Measurements from ENCODE around the gene MAP3K8.

DNA sequence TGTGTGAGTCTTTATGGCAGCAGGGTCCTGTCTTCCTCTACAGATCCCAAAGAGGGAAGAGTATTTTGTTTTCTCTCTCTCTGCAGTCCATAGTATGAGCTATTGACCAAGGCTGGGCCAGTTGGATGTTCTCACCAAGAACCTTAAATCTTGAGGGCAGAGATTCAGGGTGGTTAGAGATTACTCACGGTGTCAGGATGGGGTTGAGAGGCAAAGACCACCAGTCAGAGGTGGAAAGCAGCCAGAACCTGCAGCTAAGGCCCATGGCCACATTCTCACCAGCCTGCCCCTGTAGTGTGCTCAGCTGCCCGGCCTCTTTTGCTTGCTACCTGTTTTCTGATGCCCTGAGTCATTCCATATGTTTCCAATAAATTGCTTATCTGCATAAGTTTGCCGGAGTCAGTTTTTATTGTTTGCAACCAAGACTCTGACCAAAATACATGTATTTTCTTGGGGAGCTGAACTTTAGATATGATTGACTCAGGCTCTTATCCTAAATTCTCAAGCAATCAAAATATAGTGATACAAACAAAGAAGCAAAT is 67.0 kb downstream of the MAP3K8 start:
- no peak for TF ChIP-seq POLR2A (IDR thresholded peaks at IDR 0.05)
- TF ChIP-seq, protein P1, sequence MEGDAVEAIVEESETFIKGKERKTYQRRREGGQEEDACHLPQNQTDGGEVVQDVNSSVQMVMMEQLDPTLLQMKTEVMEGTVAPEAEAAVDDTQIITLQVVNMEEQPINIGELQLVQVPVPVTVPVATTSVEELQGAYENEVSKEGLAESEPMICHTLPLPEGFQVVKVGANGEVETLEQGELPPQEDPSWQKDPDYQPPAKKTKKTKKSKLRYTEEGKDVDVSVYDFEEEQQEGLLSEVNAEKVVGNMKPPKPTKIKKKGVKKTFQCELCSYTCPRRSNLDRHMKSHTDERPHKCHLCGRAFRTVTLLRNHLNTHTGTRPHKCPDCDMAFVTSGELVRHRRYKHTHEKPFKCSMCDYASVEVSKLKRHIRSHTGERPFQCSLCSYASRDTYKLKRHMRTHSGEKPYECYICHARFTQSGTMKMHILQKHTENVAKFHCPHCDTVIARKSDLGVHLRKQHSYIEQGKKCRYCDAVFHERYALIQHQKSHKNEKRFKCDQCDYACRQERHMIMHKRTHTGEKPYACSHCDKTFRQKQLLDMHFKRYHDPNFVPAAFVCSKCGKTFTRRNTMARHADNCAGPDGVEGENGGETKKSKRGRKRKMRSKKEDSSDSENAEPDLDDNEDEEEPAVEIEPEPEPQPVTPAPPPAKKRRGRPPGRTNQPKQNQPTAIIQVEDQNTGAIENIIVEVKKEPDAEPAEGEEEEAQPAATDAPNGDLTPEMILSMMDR (IDR thresholded peaks at IDR 0.05) = no peak

Measured in gastroesophageal sphincter (tissue), 3 donors.